Activated naive CD4-positive, alpha-beta T cell treated with anti-CD3 and anti-CD28 coated beads, Interleukin-2, amount 50 U/mL, for 72 hours (primary cell): ENCODE results near the gene CHD3. TPM values are rescaled to one million over a fixed set of nuclear protein-coding genes. Genes with fewer than 3 reads are reported as not detected.
A peak's percentile ranks its signal among the peaks of the same experiment; 100 is the strongest.
"Not testable (repeated sequence)": the region's sequence is repeated elsewhere in the genome, so short reads cannot be mapped to it uniquely, and the experiment has no call there.

Experiments
- ATAC-seq, 2 donors: fragments of 150-1000 bp; cut with Tn5 transposase; 2 replicates each; pipeline ENCODE4 v1.10.0; 2021; ENCODE audit warnings: mild to moderate bottlenecking in 2 of 2, moderate library complexity in 2 of 2
- DNase-seq, 2 donors: peaks; one replicate each; pipeline ENCODE4 v3.0.0; 2021 to 2022; ENCODE audit warnings: low spot score in 2 of 2
- H3K27ac Mint-ChIP-seq, 2 donors: one replicate each; pipeline ENCODE4 v1.8.0; 2022; ENCODE audit warnings: mild to moderate bottlenecking in 2 of 2, mixed read lengths in 2 of 2
- H3K36me3 Mint-ChIP-seq, 2 donors: one replicate each; pipeline ENCODE4 v1.8.0; 2022; ENCODE audit warnings: mixed read lengths in 2 of 2
- H3K9me3 Mint-ChIP-seq, 2 donors: one replicate each; pipeline ENCODE4 v1.8.0; 2022; ENCODE audit warnings: mixed read lengths in 2 of 2
- total RNA-seq, 2 donors: library from RNA; stranded (reverse); gene quantifications; one replicate each; pipeline ENCODE4 v1.2.3, GENCODE V29; 2022

The CHD3 gene
- total RNA-seq, 2 donors from 2014 or later: 182 to 212 TPM

- ATAC-seq: no peak
- DNase-seq: peak in 1 of 2 donors; percentile 49
- Mint-ChIP-seq H3K36me3 (peaks cover 0 to 5% of the 10 kb centered on the region in 2 donors), H3K9me3 (no peaks in the 10 kb centered on the region), H3K27ac (no peak overlapping the region)
These were observed 32.4 kb upstream of the CHD3 start for GRCh38 chr17:7856011-7856810.

- peak; percentile 87 to 94 for DNase-seq
- peak; percentile 91 to 94 for ATAC-seq
- Mint-ChIP-seq H3K36me3 (no peaks in the 10 kb centered on the region), H3K9me3 (no peaks in the 10 kb centered on the region), H3K27ac (no peak within 1 kb of the TSS)
These were observed 31.5 kb upstream of the CHD3 start, which contains the start of gene NAA38 for GRCh38 chr17:7856811-7857712. TSS of gene NAA38 (minus strand) at chr17:7857559. CDS start at chr17:7857463, 96 bp downstream.

- DNase-seq (peak; percentile 83 to 87), ATAC-seq (peak; percentile 57 to 58)
- H3K27ac Mint-ChIP-seq: no peak within 1 kb of the TSS
- no peaks in the 10 kb centered on the region for H3K9me3 Mint-ChIP-seq
- no peaks in the 10 kb centered on the region for H3K36me3 Mint-ChIP-seq
These were observed 30.7 kb upstream of the CHD3 start, which contains the start of gene CYB5D1 for GRCh38 chr17:7857713-7858521. TSS of gene CYB5D1 (plus strand) at chr17:7858003. CDS start at chr17:7858135, 132 bp downstream.

GRCh38 chr17:7858522-7858810 lies 30.1 kb upstream of the CHD3 start:
- DNase-seq (peak in 1 of 2 donors; percentile 56), ATAC-seq (no peak)
- Mint-ChIP-seq H3K36me3 (no peaks in the 10 kb centered on the region), H3K9me3 (no peaks in the 10 kb centered on the region), H3K27ac (no peak overlapping the region)

- DNase-seq (no peak), ATAC-seq (no peak)
- Mint-ChIP-seq H3K9me3 (no peaks in the 10 kb centered on the region), H3K27ac (no peak overlapping the region), H3K36me3 (no peaks in the 10 kb centered on the region)
These were observed 29.6 kb upstream of the CHD3 start for GRCh38 chr17:7859028-7859427.

- ATAC-seq: no peak
- H3K9me3 Mint-ChIP-seq: no peaks in the 10 kb centered on the region
- peak overlapping the region in 1 of 2 donors; percentile 16 for H3K27ac Mint-ChIP-seq
- peaks cover 0 to 25% of the 10 kb centered on the region in 2 donors for H3K36me3 Mint-ChIP-seq
- no peak for DNase-seq
These were observed 25.7 kb upstream of the CHD3 start for GRCh38 chr17:7862692-7863437.

- not testable (repeated sequence) for H3K9me3 Mint-ChIP-seq, ATAC-seq
- H3K36me3 Mint-ChIP-seq: peaks cover 0 to 28% of the 10 kb centered on the region in 2 donors
These were observed 24.2 kb upstream of the CHD3 start for GRCh38 chr17:7864384-7864783.

GRCh38 chr17:7864995-7865650 lies 23.5 kb upstream of the CHD3 start:
- Mint-ChIP-seq H3K27ac (no peak overlapping the region), H3K36me3 (peaks cover 0 to 28% of the 10 kb centered on the region in 2 donors), H3K9me3 (no peaks in the 10 kb centered on the region)
- DNase-seq (no peak), ATAC-seq (peak in 1 of 2 donors; percentile 37)

More at GRCh38 chr17:7864384-7864783, 24.2 kb upstream of the CHD3 start:
- DNase-seq, H3K27ac Mint-ChIP-seq: not testable (repeated sequence)

GRCh38 chr17:7867881-7868329 lies 20.7 kb upstream of the CHD3 start:
- ATAC-seq (peak in 1 of 2 donors; percentile 54), DNase-seq (no peak)
- Mint-ChIP-seq H3K27ac (peak overlapping the region; percentile 62 to 63), H3K36me3 (peaks cover 0 to 28% of the 10 kb centered on the region in 2 donors), H3K9me3 (no peaks in the 10 kb centered on the region)

GRCh38 chr17:7873051-7873450 lies 15.5 kb upstream of the CHD3 start:
- no peak for DNase-seq
- Mint-ChIP-seq H3K9me3 (no peaks in the 10 kb centered on the region), H3K36me3 (peaks cover 0 to 6% of the 10 kb centered on the region in 2 donors), H3K27ac (no peak overlapping the region)
- no peak for ATAC-seq

GRCh38 chr17:7875804-7876370 lies 12.7 kb upstream of the CHD3 start:
- H3K27ac Mint-ChIP-seq: no peak overlapping the region

GRCh38 chr17:7878234-7878633 lies 10.4 kb upstream of the CHD3 start:
- Mint-ChIP-seq H3K36me3 (peaks cover 0 to 5% of the 10 kb centered on the region in 2 donors), H3K27ac (no peak overlapping the region), H3K9me3 (no peaks in the 10 kb centered on the region)
- DNase-seq (no peak), ATAC-seq (no peak)

More at GRCh38 chr17:7875804-7876370, 12.7 kb upstream of the CHD3 start:
- Mint-ChIP-seq H3K36me3 (peaks cover 0 to 5% of the 10 kb centered on the region in 2 donors), H3K9me3 (no peaks in the 10 kb centered on the region)
- DNase-seq: no peak
- ATAC-seq: no peak

- no peaks in the 10 kb centered on the region for H3K36me3 Mint-ChIP-seq
- H3K27ac Mint-ChIP-seq: no peak overlapping the region
- H3K9me3 Mint-ChIP-seq: no peaks in the 10 kb centered on the region
- DNase-seq (no peak), ATAC-seq (no peak)
These were observed 8.3 kb upstream of the CHD3 start for GRCh38 chr17:7880076-7880868.

GRCh38 chr17:7881276-7882054 lies 7.1 kb upstream of the CHD3 start:
- Mint-ChIP-seq H3K27ac (no peak overlapping the region), H3K9me3 (no peaks in the 10 kb centered on the region), H3K36me3 (peaks cover 0 to 7% of the 10 kb centered on the region in 2 donors)
- ATAC-seq: no peak
- peak in 1 of 2 donors; percentile 44 for DNase-seq
